ENCODE data around the gene PAPPA. TPM values are rescaled to one million over a fixed set of nuclear protein-coding genes. Genes with fewer than 3 reads are reported as not detected.

Gene PAPPA
- total and polyA plus RNA-seq, 9 of the 15 experiments (the other 6 are each of a cell fraction or from before 2014, with no cell fraction given), result 0.06 to 0.18 (median 0.11) TPM

GRCh38 chr9:116219686-116220085 lies 66.1 kb downstream of the PAPPA start (continued):
- TF ChIP-seq ZNF586 (CRISPR knock-in tag; conservative IDR thresholded peaks at IDR 0.05), result no peak

- Histone ChIP-seq H3K9me3 (replicated peaks; ENCODE audit: control insufficient read depth, insufficient read depth, low read depth, low read length) (no peaks in the 10 kb centered on the region), H3K36me3 (ENCODE audit: control insufficient read depth, insufficient read depth, low read length) (no peaks in the 10 kb centered on the region), H3K79me2 (ENCODE audit: control insufficient read depth, insufficient read depth, low read length) (no peaks in the 10 kb centered on the region), H3K27me3 (ENCODE audit: control insufficient read depth in 2 of 2, insufficient read depth in 2 of 2, low read length in 2 of 2) (no peaks in the 10 kb centered on the region), H3K9me1 (ENCODE audit: control insufficient read depth, insufficient read depth, low read length) (no peaks in the 10 kb centered on the region), H3K4me1 (replicated peaks in 1 of 2; ENCODE audit: control insufficient read depth in 2 of 2, insufficient read depth in 2 of 2, low read length in 2 of 2) (peaks cover 0 to 10% of the 10 kb centered on the region in 2 experiments; a peak in 1 of 5 replicates), H3K4me3 (no peak overlapping the region), H3K27ac (ENCODE audit: extremely low read depth, low read depth, low read length) (no peak overlapping the region), H3K9ac (ENCODE audit: insufficient read depth in 1 of 2, low read depth in 2 of 2, low read length in 2 of 2) (no peak overlapping the region), H2AFZ (ENCODE audit: low read depth, low read length) (no peak overlapping the region), H3K4me2 (ENCODE audit: insufficient read depth, low read length) (no peak overlapping the region), H4K20me1 (replicated peaks; ENCODE audit: control insufficient read depth, insufficient read depth, low read length) (no peaks in the 10 kb centered on the region)
- ATAC-seq (no peak), DNase-seq (ENCODE audit: extremely low read depth in 1 of 4, low spot score in 3 of 4) (no peak), FAIRE-seq (no peak)
- intact Hi-C loops (cut with micrococcal nuclease) (no loop called here), in situ Hi-C loops (cut with MboI) (no loop called here)
- 3% methylated on average over 3 of the region's 3 CpGs for WGBS (ENCODE audit: insufficient coverage, low coverage, missing lambda C conversion rate)
- POLR2A ChIA-PET, result interaction anchor here (0.6 to 1.3 kb wide), 2 partner anchors 11 to 27 kb away, joined by 3 to 4 read pairs; no protein-coding TSS in a partner anchor
- CTCF ChIA-PET (ENCODE audit: low intra/inter-chr PET ratio), result no interaction called here
- no TSS peak for BruUV-seq (replicated peaks)
- no peak for TF ChIP-seq ZNF586 (CRISPR knock-in tag; conservative IDR thresholded peaks at IDR 0.05)
- TF ChIP-seq JUN (IDR thresholded peaks at IDR 0.05; ENCODE audit: borderline replicate concordance, low read depth, low read length), result no peak
- no peak for TF ChIP-seq JUN (CRISPR knock-in tag; IDR thresholded peaks at IDR 0.05; ENCODE audit: borderline replicate concordance)
- TF ChIP-seq ZBTB26 (CRISPR knock-in tag; IDR thresholded peaks at IDR 0.05), result no peak
- no peak for TF ChIP-seq ZBTB49 (CRISPR knock-in tag; IDR thresholded peaks at IDR 0.05; ENCODE audit: borderline replicate concordance)
- TF ChIP-seq, protein P1, sequence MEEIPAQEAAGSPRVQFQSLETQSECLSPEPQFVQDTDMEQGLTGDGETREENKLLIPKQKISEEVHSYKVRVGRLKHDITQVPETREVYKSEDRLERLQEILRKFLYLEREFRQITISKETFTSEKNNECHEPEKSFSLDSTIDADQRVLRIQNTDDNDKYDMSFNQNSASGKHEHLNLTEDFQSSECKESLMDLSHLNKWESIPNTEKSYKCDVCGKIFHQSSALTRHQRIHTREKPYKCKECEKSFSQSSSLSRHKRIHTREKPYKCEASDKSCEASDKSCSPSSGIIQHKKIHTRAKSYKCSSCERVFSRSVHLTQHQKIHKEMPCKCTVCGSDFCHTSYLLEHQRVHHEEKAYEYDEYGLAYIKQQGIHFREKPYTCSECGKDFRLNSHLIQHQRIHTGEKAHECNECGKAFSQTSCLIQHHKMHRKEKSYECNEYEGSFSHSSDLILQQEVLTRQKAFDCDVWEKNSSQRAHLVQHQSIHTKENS (CRISPR knock-in tag; IDR thresholded peaks at IDR 0.05), result no peak
- TF ChIP-seq KLF16 (IDR thresholded peaks at IDR 0.05), result no peak
- TF ChIP-seq ZC3H4 (CRISPR knock-in tag; IDR thresholded peaks at IDR 0.05; ENCODE audit: borderline replicate concordance), result no peak
- TF ChIP-seq XRCC4 (IDR thresholded peaks at IDR 0.05; ENCODE audit: extremely low read depth, insufficient read depth, insufficient read length), result no peak
- no peak for TF ChIP-seq ZNF253 (CRISPR knock-in tag; conservative IDR thresholded peaks at IDR 0.05)
- TF ChIP-seq TEAD1 (CRISPR knock-in tag; IDR thresholded peaks at IDR 0.05), result no peak
- TF ChIP-seq BDP1 (IDR thresholded peaks at IDR 0.05; ENCODE audit: insufficient read depth, insufficient read length), result no peak
- TF ChIP-seq ZKSCAN1 (IDR thresholded peaks at IDR 0.05; ENCODE audit: low read depth, low read length), result no peak
These were observed 70.3 kb downstream of the PAPPA start for GRCh38 chr9:116223926-116224325.
